ENCODE results near the gene ADAMTSL4. TPM values are rescaled to one million over a fixed set of nuclear protein-coding genes. Genes with fewer than 3 reads are reported as not detected.

ADAMTSL4 gene
- total and polyA plus RNA-seq, 9 of the 15 experiments (the other 6 are each of a cell fraction or from before 2014, with no cell fraction given), result 12.7 to 212 (median 35.6) TPM

DNA sequence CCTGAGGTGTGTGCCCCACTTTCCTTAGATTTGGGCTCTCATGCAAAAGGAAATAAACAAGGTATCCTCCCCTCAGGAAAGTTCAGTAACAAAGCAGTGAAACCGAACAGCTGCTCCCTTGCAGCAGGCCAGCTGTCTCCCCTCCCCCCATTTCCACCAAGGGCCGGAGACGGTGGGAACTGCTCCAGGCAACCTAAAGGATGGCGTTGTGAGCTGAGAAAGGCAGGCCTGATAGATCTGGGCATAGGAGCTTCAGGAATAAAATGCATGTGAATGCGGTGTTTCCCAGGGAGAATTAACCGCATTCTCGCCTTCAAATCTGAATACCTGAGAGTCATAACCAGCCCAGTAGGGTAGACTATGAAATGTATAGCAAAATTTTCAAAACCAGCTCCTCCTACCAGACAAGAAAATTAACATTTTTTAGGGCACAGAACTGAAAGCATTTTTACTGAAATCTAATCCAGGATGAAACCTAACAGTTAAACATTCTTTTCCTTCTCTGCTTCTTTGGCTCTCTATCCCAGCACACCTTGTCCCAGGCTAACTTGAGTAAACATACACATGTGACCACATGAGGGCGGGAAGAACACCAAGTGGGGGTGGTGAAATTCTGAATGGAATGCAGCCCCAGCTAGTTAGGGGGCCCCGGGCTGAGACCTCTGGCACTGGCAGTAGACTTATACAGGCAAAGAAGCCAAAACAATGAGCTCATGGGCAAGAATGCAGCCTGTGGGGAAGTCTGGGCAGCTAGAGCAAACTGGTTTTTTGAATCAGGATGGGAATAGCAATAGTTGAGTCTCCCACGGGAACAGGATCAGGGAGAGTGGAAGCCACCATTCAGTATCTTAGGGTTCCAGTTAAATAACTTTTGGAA, 18.7 kb downstream of the ADAMTSL4 start:
- H3K4me3 ChIP-seq, result no peak overlapping the region
- ChIA-PET CTCF (ENCODE audit: low intra/inter-chr PET ratio) (no interaction called here), POLR2A (interaction anchor here (0.6 to 5.1 kb wide), 11 partner anchors 9 to 432 kb away, joined by 3 to 38 read pairs (median 4); partner anchors contain the start of genes ENSA and MCL1)
- no TSS peak for BruUV-seq (replicated peaks)
- intact Hi-C loops (cut with micrococcal nuclease) (no loop called here), in situ Hi-C loops (cut with MboI) (loop anchor here (10.0 kb wide), 1 partner anchor 427 kb away; no protein-coding TSS in a partner anchor)
- H3K9ac ChIP-seq (ENCODE audit: insufficient read depth in 1 of 2, low read depth in 2 of 2, low read length in 2 of 2), result peak overlapping the region; percentile 34 to 56; a peak in 3 of 4 replicates
- peak overlapping the region; percentile 51 for H3K27ac ChIP-seq (ENCODE audit: extremely low read depth, low read depth, low read length)
- H3K27me3 ChIP-seq (ENCODE audit: control insufficient read depth in 2 of 2, insufficient read depth in 2 of 2, low read length in 2 of 2), result no peaks in the 10 kb centered on the region
- H3K4me1 ChIP-seq (replicated peaks in 1 of 2; ENCODE audit: control insufficient read depth in 2 of 2, insufficient read depth in 2 of 2, low read length in 2 of 2), result peaks cover 22 to 34% of the 10 kb centered on the region in 2 experiments
- no peaks in the 10 kb centered on the region for H3K9me3 ChIP-seq (replicated peaks; ENCODE audit: control insufficient read depth, insufficient read depth, low read depth, low read length)
- ATAC-seq (peak; percentile 47), FAIRE-seq (peak; percentile 23), DNase-seq (ENCODE audit: extremely low read depth in 1 of 4, low spot score in 3 of 4) (peak; percentile 48 to 71 (median 58))
- peak overlapping the region; percentile 63 for H3K4me2 ChIP-seq (ENCODE audit: insufficient read depth, low read length)
- peaks cover 4% of the 10 kb centered on the region for H3K9me1 ChIP-seq (ENCODE audit: control insufficient read depth, insufficient read depth, low read length)
- H3K36me3 ChIP-seq (ENCODE audit: control insufficient read depth, insufficient read depth, low read length), result peaks cover 31% of the 10 kb centered on the region
- H2AFZ ChIP-seq (ENCODE audit: low read depth, low read length), result no peak overlapping the region
- peaks cover 4% of the 10 kb centered on the region for H4K20me1 ChIP-seq (replicated peaks; ENCODE audit: control insufficient read depth, insufficient read depth, low read length)
- peaks cover 8% of the 10 kb centered on the region for H3K79me2 ChIP-seq (ENCODE audit: control insufficient read depth, insufficient read depth, low read length)
- 19% methylated on average over 10 of the region's 10 CpGs for WGBS (ENCODE audit: insufficient coverage, low coverage, missing lambda C conversion rate)
- TF ChIP-seq ZNF354B (CRISPR knock-in tag; IDR thresholded peaks at IDR 0.05) (no peak), HDAC1 (IDR thresholded peaks at IDR 0.05) (peak in 1 of 2 experiments; percentile 36; a peak in 1 of 4 replicates), RBM14 (IDR thresholded peaks at IDR 0.05; ENCODE audit: borderline replicate concordance, insufficient read depth, low read depth, low read length) (no peak)
- TF ChIP-seq, protein P1, sequence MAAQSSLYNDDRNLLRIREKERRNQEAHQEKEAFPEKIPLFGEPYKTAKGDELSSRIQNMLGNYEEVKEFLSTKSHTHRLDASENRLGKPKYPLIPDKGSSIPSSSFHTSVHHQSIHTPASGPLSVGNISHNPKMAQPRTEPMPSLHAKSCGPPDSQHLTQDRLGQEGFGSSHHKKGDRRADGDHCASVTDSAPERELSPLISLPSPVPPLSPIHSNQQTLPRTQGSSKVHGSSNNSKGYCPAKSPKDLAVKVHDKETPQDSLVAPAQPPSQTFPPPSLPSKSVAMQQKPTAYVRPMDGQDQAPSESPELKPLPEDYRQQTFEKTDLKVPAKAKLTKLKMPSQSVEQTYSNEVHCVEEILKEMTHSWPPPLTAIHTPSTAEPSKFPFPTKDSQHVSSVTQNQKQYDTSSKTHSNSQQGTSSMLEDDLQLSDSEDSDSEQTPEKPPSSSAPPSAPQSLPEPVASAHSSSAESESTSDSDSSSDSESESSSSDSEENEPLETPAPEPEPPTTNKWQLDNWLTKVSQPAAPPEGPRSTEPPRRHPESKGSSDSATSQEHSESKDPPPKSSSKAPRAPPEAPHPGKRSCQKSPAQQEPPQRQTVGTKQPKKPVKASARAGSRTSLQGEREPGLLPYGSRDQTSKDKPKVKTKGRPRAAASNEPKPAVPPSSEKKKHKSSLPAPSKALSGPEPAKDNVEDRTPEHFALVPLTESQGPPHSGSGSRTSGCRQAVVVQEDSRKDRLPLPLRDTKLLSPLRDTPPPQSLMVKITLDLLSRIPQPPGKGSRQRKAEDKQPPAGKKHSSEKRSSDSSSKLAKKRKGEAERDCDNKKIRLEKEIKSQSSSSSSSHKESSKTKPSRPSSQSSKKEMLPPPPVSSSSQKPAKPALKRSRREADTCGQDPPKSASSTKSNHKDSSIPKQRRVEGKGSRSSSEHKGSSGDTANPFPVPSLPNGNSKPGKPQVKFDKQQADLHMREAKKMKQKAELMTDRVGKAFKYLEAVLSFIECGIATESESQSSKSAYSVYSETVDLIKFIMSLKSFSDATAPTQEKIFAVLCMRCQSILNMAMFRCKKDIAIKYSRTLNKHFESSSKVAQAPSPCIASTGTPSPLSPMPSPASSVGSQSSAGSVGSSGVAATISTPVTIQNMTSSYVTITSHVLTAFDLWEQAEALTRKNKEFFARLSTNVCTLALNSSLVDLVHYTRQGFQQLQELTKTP (IDR thresholded peaks at IDR 0.05; ENCODE audit: low read depth in 1 of 2, partially characterized antibody in 2 of 2), result peak in 1 of 2 experiments; percentile 35
- TF ChIP-seq, protein P2, sequence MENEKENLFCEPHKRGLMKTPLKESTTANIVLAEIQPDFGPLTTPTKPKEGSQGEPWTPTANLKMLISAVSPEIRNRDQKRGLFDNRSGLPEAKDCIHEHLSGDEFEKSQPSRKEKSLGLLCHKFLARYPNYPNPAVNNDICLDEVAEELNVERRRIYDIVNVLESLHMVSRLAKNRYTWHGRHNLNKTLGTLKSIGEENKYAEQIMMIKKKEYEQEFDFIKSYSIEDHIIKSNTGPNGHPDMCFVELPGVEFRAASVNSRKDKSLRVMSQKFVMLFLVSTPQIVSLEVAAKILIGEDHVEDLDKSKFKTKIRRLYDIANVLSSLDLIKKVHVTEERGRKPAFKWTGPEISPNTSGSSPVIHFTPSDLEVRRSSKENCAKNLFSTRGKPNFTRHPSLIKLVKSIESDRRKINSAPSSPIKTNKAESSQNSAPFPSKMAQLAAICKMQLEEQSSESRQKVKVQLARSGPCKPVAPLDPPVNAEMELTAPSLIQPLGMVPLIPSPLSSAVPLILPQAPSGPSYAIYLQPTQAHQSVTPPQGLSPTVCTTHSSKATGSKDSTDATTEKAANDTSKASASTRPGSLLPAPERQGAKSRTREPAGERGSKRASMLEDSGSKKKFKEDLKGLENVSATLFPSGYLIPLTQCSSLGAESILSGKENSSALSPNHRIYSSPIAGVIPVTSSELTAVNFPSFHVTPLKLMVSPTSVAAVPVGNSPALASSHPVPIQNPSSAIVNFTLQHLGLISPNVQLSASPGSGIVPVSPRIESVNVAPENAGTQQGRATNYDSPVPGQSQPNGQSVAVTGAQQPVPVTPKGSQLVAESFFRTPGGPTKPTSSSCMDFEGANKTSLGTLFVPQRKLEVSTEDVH (IDR thresholded peaks at IDR 0.05; ENCODE audit: low read depth, partially characterized antibody), result peak; percentile 39

Measured in K562 (cell line).